Measurements from ENCODE around the gene FAM234A. TPM values are rescaled to one million over a fixed set of nuclear protein-coding genes. Genes with fewer than 3 reads are reported as not detected.

The FAM234A gene
- total RNA-seq, 2 experiments from 2014 or later = 18.3 to 21.5 TPM

DNA sequence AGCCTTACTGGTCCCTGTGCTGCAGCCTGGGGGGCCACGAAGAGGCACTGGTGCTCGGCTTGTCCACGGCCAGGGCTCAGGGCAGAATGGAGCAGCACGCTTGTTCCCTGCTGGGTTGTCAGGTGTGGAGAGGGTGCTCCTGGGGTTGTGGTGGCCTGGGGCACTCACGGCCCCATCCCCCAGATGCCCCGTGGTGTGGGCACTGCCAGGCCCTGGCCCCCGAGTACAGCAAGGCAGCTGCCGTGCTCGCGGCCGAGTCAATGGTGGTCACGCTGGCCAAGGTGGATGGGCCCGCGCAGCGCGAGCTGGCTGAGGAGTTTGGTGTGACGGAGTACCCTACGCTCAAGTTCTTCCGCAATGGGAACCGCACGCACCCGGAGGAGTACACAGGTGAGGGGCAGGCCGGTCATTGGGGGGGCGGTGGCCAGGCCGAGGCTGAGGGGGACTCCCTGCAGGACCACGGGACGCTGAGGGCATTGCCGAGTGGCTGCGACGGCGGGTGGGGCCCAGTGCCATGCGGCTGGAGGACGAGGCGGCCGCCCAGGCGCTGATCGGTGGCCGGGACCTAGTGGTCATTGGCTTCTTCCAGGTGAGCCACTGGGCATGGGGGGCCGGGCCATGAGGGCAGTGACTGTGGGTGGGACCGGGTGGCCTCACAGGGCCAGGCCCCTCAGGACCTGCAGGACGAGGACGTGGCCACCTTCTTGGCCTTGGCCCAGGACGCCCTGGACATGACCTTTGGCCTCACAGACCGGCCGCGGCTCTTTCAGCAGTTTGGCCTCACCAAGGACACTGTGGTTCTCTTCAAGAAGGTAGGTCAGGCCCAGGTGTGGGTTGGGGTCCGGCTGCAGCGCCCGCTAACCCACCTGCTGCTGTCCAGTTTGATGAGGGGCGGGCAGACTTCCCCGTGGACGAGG, 49.8 kb downstream of the FAM234A start:
- H3K4me1 Mint-ChIP-seq (ENCODE audit: low read depth) = no peaks in the 10 kb centered on the region
- TF ChIP-seq, protein P1, sequence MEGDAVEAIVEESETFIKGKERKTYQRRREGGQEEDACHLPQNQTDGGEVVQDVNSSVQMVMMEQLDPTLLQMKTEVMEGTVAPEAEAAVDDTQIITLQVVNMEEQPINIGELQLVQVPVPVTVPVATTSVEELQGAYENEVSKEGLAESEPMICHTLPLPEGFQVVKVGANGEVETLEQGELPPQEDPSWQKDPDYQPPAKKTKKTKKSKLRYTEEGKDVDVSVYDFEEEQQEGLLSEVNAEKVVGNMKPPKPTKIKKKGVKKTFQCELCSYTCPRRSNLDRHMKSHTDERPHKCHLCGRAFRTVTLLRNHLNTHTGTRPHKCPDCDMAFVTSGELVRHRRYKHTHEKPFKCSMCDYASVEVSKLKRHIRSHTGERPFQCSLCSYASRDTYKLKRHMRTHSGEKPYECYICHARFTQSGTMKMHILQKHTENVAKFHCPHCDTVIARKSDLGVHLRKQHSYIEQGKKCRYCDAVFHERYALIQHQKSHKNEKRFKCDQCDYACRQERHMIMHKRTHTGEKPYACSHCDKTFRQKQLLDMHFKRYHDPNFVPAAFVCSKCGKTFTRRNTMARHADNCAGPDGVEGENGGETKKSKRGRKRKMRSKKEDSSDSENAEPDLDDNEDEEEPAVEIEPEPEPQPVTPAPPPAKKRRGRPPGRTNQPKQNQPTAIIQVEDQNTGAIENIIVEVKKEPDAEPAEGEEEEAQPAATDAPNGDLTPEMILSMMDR (IDR thresholded peaks at IDR 0.05) = no peak
- no peak for ATAC-seq
- H3K27ac Mint-ChIP-seq = no peak overlapping the region
- POLR2A ChIA-PET = interaction anchor here (0.5 kb wide), 1 partner anchor 45 kb away, joined by 3 read pairs; no protein-coding TSS in a partner anchor
- no peaks in the 10 kb centered on the region for H3K9me3 Mint-ChIP-seq
- H3K27me3 Mint-ChIP-seq = peaks cover 3% of the 10 kb centered on the region
- no peak overlapping the region for H3K4me3 Mint-ChIP-seq
- CTCF ChIA-PET = no interaction called here
- peaks cover 9% of the 10 kb centered on the region for H3K36me3 Mint-ChIP-seq (ENCODE audit: low read depth)
- DNase-seq = no peak
- intact Hi-C loops (cut with micrococcal nuclease) = no loop called here

DNA sequence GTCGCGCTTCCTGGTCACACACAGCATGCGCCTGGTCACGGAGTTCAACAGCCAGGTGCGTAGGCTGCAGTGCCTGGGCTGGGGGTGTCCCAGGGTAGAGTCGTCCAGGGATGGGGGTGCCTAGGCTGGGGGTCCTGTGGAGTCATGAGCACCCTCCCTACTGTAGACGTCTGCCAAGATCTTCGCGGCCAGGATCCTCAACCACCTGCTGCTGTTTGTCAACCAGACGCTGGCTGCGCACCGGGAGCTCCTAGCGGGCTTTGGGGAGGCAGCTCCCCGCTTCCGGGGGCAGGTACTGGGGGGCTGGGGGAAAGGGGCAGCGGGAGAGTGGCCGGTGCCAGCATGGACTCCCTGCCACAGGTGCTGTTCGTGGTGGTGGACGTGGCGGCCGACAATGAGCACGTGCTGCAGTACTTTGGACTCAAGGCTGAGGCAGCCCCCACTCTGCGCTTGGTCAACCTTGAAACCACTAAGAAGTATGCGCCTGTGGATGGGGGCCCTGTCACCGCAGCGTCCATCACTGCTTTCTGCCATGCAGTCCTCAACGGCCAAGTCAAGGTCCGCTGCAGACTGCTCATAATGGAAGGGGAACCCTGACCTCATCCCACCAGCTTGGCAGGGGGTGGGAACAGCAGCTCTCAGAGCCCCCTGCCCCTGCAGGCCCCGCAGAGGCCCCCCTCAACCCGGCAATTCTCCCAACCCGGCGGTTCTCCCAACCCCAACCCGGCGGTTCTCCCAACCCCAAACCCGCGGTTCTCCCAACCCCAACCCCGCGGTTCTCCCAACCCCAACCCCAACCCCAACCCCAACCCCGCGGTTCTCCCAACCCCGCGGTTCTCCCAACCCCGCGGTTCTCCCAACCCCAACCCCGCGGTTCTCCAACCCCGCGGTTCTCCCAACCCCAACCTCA, 50.8 kb downstream of the FAM234A start:
- no peak overlapping the region for H3K27ac Mint-ChIP-seq
- H3K4me1 Mint-ChIP-seq (ENCODE audit: low read depth) = no peaks in the 10 kb centered on the region
- H3K36me3 Mint-ChIP-seq (ENCODE audit: low read depth) = peaks cover 9% of the 10 kb centered on the region
- peaks cover 3% of the 10 kb centered on the region for H3K27me3 Mint-ChIP-seq
- ATAC-seq (no peak), DNase-seq (no peak)
- TF ChIP-seq, protein P1 (IDR thresholded peaks at IDR 0.05) = no peak
- intact Hi-C loops (cut with micrococcal nuclease) = no loop called here
- H3K4me3 Mint-ChIP-seq = no peak overlapping the region
- no peaks in the 10 kb centered on the region for H3K9me3 Mint-ChIP-seq
- CTCF ChIA-PET = no interaction called here
- POLR2A ChIA-PET = interaction anchor here (0.5 kb wide), 1 partner anchor 46 kb away, joined by 3 read pairs; no protein-coding TSS in a partner anchor

DNA sequence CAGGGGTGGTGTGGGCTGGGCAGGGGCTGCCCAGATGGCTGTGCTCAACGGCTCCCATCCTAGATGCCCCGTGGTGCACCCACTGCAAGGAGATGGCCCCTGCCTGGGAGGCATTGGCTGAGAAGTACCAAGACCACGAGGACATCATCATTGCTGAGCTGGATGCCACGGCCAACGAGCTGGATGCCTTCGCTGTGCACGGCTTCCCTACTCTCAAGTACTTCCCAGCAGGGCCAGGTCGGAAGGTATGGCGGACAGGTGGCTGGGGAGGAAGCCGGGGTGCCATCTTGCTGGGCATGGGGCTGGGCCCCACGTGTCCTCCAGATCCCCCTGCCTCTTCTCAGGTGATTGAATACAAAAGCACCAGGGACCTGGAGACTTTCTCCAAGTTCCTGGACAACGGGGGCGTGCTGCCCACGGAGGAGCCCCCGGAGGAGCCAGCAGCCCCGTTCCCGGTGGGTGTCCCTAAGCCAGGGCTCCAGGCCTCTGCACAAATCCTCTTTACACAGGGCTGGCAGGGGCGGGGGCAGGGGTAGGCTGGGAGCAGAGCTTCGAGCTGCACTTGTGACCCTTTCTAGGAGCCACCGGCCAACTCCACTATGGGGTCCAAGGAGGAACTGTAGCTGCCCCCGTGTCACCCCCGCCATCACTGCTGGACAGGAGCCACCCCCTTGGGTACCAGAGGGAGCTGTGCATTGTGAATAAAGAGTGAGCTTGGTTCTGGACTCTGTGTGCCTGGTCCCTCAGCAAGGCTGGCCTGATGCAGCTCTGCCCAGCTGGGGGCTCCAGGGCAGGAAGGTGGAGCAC, 52.1 kb downstream of the FAM234A start:
- DNase-seq (no peak), ATAC-seq (no peak)
- POLR2A ChIA-PET = no interaction called here
- TF ChIP-seq, protein P1 (IDR thresholded peaks at IDR 0.05) = no peak
- Mint-ChIP-seq H3K36me3 (ENCODE audit: low read depth) (peaks cover 9% of the 10 kb centered on the region), H3K9me3 (no peaks in the 10 kb centered on the region), H3K4me1 (ENCODE audit: low read depth) (no peaks in the 10 kb centered on the region), H3K27me3 (peaks cover 3% of the 10 kb centered on the region), H3K27ac (no peak overlapping the region), H3K4me3 (no peak overlapping the region)
- intact Hi-C loops (cut with micrococcal nuclease) = no loop called here
- CTCF ChIA-PET = no interaction called here

DNA sequence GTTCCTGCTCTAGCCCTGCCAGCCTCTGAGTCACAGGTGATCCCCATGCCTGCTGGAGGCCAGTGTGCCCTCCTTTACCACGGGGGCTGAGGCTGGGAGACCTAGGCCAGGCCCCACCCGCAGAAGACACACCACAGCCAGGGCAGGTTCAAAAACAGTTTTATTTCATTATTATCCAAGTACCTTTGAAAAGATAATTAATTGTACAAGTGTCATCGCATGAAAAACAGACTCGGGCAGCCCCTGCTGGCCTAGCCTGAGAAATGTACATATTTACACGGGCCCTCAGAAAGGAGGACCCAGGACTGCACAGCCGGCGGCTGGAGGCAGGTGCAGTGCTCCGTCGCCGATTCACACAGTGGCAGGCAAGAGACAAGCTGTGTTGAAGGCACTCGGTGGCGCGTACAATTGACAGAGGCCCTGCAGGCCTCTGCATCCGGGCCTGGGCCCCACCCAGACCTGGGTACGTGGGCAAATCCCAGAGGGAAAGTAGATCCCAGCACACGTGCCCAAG, 52.7 kb downstream of the FAM234A start:
- intact Hi-C loops (cut with micrococcal nuclease) = no loop called here
- POLR2A ChIA-PET = no interaction called here
- no peak overlapping the region for H3K4me3 Mint-ChIP-seq
- no peaks in the 10 kb centered on the region for H3K9me3 Mint-ChIP-seq
- ATAC-seq (no peak), DNase-seq (no peak)
- no peaks in the 10 kb centered on the region for H3K27me3 Mint-ChIP-seq
- H3K27ac Mint-ChIP-seq = no peak overlapping the region
- TF ChIP-seq, protein P1 (IDR thresholded peaks at IDR 0.05) = no peak
- no peaks in the 10 kb centered on the region for H3K4me1 Mint-ChIP-seq (ENCODE audit: low read depth)
- CTCF ChIA-PET = no interaction called here
- peaks cover 9% of the 10 kb centered on the region for H3K36me3 Mint-ChIP-seq (ENCODE audit: low read depth)

Data from activated CD8-positive, alpha-beta T cell treated with anti-CD3 and anti-CD28 coated beads for 36 hours (primary cell).